Measurements from ENCODE around the gene ORC6.

ORC6 gene

GRCh38 chr16:46711106-46712058 is 21.9 kb downstream of the ORC6 start:
- TF ChIP-seq CTCF (IDR thresholded peaks at IDR 0.05): no peak

- no peak for TF ChIP-seq CTCF (IDR thresholded peaks at IDR 0.05)
Measured at GRCh38 chr16:46712911-46713310, 23.5 kb downstream of the ORC6 start.

GRCh38 chr16:46713634-46714033 is 24.2 kb downstream of the ORC6 start:
- no peak for TF ChIP-seq CTCF (IDR thresholded peaks at IDR 0.05)

GRCh38 chr16:46714797-46715591 is 25.5 kb downstream of the ORC6 start:
- no peak for TF ChIP-seq CTCF (IDR thresholded peaks at IDR 0.05)

- TF ChIP-seq CTCF (IDR thresholded peaks at IDR 0.05): no peak
Measured at GRCh38 chr16:46715769-46716305, 26.4 kb downstream of the ORC6 start.

GRCh38 chr16:46717692-46718091 is 28.2 kb downstream of the ORC6 start:
- TF ChIP-seq CTCF (IDR thresholded peaks at IDR 0.05): no peak

GRCh38 chr16:46718214-46718613 is 28.8 kb downstream of the ORC6 start:
- no peak for TF ChIP-seq CTCF (IDR thresholded peaks at IDR 0.05)

Data from LNCAP (cell line).